Stimulated activated CD8-positive, alpha-beta memory T cell treated with anti-CD3 and anti-CD28 coated beads, Interleukin-4, amount 100 ng/mL, for 4 hours (primary cell): ENCODE results near the gene NNAT.
"Not testable (repeated sequence)": the region's sequence is repeated elsewhere in the genome, so short reads cannot be mapped to it uniquely, and the experiment has no call there.

ENCODE experiments used
- DNase-seq, 2 donors: peaks; one replicate each; pipeline ENCODE4 v3.0.0-alpha.2; 2020; ENCODE audit warnings: low read depth in 2 of 2, low spot score in 1 of 2

The NNAT gene

GRCh38 chr20:37540001-37540400, 19.0 kb downstream of the NNAT start:
- DNase-seq = no peak

GRCh38 chr20:37540838-37541237, 19.8 kb downstream of the NNAT start:
- DNase-seq = not testable (repeated sequence)

- no peak for DNase-seq
Observed at GRCh38 chr20:37541326-37541725, 20.3 kb downstream of the NNAT start.

- DNase-seq = no peak
Observed at GRCh38 chr20:37542281-37542680, 21.2 kb downstream of the NNAT start.

GRCh38 chr20:37543828-37544227, 22.8 kb downstream of the NNAT start:
- DNase-seq = no peak

GRCh38 chr20:37544386-37544785, 23.3 kb downstream of the NNAT start:
- no peak for DNase-seq

- DNase-seq = no peak
Observed at GRCh38 chr20:37545516-37545915, 24.5 kb downstream of the NNAT start.

- DNase-seq = no peak
Observed at GRCh38 chr20:37547912-37548311, 26.9 kb downstream of the NNAT start.

- not testable (repeated sequence) for DNase-seq
Observed at GRCh38 chr20:37550101-37550920, 29.3 kb downstream of the NNAT start.

GRCh38 chr20:37551660-37552059, 30.6 kb downstream of the NNAT start:
- not testable (repeated sequence) for DNase-seq

GRCh38 chr20:37552415-37552814, 31.4 kb downstream of the NNAT start:
- no peak for DNase-seq

- DNase-seq = not testable (repeated sequence)
Observed at GRCh38 chr20:37554721-37555298, 33.8 kb downstream of the NNAT start.

GRCh38 chr20:37556538-37556937, 35.5 kb downstream of the NNAT start:
- DNase-seq = no peak

- no peak for DNase-seq
Observed at GRCh38 chr20:37558306-37558705, 37.3 kb downstream of the NNAT start.

GRCh38 chr20:37558779-37559178, 37.7 kb downstream of the NNAT start:
- DNase-seq = no peak

- no peak for DNase-seq
Observed at GRCh38 chr20:37559312-37560027, 38.4 kb downstream of the NNAT start.

- DNase-seq = no peak
Observed at GRCh38 chr20:37560629-37561028, 39.6 kb downstream of the NNAT start.

- DNase-seq = no peak
Observed at GRCh38 chr20:37562695-37563480, 41.8 kb downstream of the NNAT start.

GRCh38 chr20:37564016-37564387, 43.0 kb downstream of the NNAT start:
- DNase-seq = no peak

GRCh38 chr20:37564388-37565133, 43.5 kb downstream of the NNAT start:
- DNase-seq = no peak
